ENCODE data around the gene RAPGEF6. TPM values are rescaled to one million over a fixed set of nuclear protein-coding genes. Genes with fewer than 3 reads are reported as not detected.
A peak's percentile ranks its signal among the peaks of the same experiment; 100 is the strongest.
"Not testable (repeated sequence)": the region's sequence is repeated elsewhere in the genome, so short reads cannot be mapped to it uniquely, and the experiment has no call there.

RAPGEF6 gene
- total RNA-seq, 2 donors from 2014 or later, result 16.5 to 50.0 TPM

DNA sequence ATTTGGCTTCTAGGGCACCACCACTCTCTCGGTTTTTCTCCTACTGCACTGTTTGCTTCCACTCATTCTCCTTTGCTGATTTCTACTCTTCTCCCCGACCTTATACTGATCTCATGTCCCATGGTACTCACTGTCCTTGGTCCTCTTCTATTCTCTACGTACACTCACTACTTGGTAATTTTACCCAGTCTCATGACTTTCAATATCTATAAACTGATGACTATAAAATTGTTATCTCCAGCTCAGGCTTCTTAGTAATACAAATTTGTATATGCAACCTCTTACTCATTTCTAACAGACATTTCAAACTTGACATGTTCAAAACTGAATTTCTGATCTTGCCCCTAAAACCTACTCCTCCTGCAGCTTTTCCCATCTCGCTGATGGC, 4.1 kb downstream of the RAPGEF6 start:
- Histone ChIP-seq H3K4me3 (no peak overlapping the region), H3K36me3 (no peaks in the 10 kb centered on the region), H3K4me1 (ENCODE audit: control insufficient read depth in 1 of 2, low read depth in 2 of 2) (peaks cover 27 to 55% of the 10 kb centered on the region in 2 donors), H3K27me3 (replicated peaks; ENCODE audit: insufficient read depth) (no peaks in the 10 kb centered on the region), H3K9me3 (no peaks in the 10 kb centered on the region), H3K27ac (no peak overlapping the region)
- TF ChIP-seq, protein P1, sequence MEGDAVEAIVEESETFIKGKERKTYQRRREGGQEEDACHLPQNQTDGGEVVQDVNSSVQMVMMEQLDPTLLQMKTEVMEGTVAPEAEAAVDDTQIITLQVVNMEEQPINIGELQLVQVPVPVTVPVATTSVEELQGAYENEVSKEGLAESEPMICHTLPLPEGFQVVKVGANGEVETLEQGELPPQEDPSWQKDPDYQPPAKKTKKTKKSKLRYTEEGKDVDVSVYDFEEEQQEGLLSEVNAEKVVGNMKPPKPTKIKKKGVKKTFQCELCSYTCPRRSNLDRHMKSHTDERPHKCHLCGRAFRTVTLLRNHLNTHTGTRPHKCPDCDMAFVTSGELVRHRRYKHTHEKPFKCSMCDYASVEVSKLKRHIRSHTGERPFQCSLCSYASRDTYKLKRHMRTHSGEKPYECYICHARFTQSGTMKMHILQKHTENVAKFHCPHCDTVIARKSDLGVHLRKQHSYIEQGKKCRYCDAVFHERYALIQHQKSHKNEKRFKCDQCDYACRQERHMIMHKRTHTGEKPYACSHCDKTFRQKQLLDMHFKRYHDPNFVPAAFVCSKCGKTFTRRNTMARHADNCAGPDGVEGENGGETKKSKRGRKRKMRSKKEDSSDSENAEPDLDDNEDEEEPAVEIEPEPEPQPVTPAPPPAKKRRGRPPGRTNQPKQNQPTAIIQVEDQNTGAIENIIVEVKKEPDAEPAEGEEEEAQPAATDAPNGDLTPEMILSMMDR (IDR thresholded peaks at IDR 0.05), result no peak
- DNase-seq (ENCODE audit: low spot score) (no peak), ATAC-seq (ENCODE audit: insufficient number of reproducible peaks, low FRiP score, low read depth) (no peak)

DNA sequence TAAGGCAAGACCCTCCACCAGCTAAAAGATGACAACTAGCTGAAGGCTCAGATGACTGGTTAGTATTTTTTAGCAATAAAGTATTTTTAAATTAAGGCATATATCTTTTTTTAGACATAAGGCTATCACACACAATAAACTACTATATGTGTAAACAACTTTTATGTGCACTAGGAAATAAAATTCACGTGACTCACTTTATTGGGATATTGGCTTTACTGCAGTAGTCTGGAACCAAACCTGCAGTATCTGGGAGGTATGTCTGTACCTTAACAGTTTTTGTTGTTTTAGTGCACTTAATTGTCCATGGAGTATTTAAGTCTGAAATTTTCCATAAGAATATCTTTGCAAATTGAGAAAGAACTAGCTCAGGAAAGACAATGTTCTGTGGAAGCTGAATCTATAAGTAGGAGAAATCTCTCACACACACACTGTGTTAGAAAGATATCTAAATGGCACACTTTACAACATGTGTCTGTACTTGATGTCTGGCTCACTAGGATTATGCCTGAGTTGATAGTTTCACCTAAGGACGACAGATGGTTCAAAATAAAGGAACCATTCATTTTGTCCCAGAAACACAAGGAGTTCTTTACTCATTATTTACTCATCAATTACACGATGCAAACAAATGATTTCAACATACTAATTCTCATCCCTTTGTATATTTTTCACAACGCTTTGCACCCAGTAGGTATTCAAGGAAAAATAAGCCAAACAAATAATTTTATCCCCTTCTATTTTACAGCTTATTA, 4.6 kb downstream of the RAPGEF6 start:
- TF ChIP-seq, protein P1 (IDR thresholded peaks at IDR 0.05), result no peak
- no peaks in the 10 kb centered on the region for H3K36me3 ChIP-seq
- DNase-seq (ENCODE audit: low spot score) (no peak), ATAC-seq (ENCODE audit: insufficient number of reproducible peaks, low FRiP score, low read depth) (no peak)
- H3K27me3 ChIP-seq (replicated peaks; ENCODE audit: insufficient read depth), result no peaks in the 10 kb centered on the region
- peaks cover 27 to 55% of the 10 kb centered on the region in 2 donors for H3K4me1 ChIP-seq (ENCODE audit: control insufficient read depth in 1 of 2, low read depth in 2 of 2)
- H3K27ac ChIP-seq, result no peak overlapping the region
- H3K4me3 ChIP-seq, result no peak overlapping the region
- no peaks in the 10 kb centered on the region for H3K9me3 ChIP-seq

DNA sequence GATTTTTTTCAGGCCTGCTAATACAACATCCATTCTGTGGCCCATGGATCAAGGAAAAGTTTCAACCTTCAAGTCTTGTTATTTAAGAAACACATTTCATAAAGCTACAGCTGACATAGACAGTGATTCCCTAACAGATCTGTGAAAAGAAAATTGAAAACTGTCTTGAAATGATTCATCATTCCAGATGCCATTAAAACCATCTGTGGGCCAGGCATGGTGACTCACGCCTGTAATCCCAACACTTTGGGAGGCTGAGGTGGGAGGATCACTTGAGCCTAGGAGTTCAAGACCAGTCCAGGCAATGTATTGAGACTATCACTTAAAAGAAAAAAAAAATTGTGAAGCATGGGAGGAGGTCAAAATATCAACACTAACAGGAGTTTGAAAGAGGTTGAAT, 6.0 kb downstream of the RAPGEF6 start:
- Histone ChIP-seq H3K36me3 (no peaks in the 10 kb centered on the region), H3K4me3 (no peak overlapping the region), H3K27me3 (replicated peaks; ENCODE audit: insufficient read depth) (no peaks in the 10 kb centered on the region), H3K9me3 (no peaks in the 10 kb centered on the region), H3K4me1 (ENCODE audit: control insufficient read depth in 1 of 2, low read depth in 2 of 2) (peaks cover 25 to 55% of the 10 kb centered on the region in 2 donors), H3K27ac (no peak overlapping the region)
- DNase-seq (ENCODE audit: low spot score) (no peak), ATAC-seq (ENCODE audit: insufficient number of reproducible peaks, low FRiP score, low read depth) (no peak)
- TF ChIP-seq, protein P1 (IDR thresholded peaks at IDR 0.05), result no peak

DNA sequence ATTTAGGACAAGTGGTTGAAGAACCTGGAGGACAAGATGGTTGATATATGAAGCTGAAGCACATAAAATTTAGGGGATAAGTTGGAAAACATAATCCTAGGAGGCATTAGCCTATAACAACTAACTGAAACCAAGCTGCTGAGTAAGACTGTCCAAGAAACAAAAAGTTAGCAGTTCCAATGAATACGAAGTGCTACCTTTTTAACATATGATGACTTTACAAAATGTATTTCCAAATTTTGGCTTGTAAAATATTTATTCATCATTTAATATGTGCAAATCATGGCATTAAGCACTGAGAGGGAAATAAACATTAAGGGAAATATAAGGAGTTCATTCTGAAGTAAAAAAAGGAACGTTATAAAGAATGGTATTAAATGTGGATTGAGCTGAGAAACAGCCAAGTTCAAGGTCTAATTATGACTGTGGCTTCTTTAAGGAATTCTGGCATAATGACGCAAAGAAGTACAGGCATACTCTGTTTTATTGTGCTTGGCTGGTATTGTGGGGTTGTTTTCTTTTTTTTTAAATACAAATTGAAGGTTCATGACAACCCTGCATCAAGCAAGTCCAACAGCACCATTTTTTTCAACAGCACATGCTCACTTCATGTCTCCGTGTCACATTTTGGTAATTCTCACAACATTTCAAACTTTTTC, 7.7 kb downstream of the RAPGEF6 start:
- no peaks in the 10 kb centered on the region for H3K9me3 ChIP-seq
- TF ChIP-seq, protein P1 (IDR thresholded peaks at IDR 0.05), result no peak
- DNase-seq (ENCODE audit: low spot score) (no peak), ATAC-seq (ENCODE audit: insufficient number of reproducible peaks, low FRiP score, low read depth) (peak; percentile 45)
- peak overlapping the region in 1 of 2 donors; percentile 58 for H3K27ac ChIP-seq
- no peaks in the 10 kb centered on the region for H3K36me3 ChIP-seq
- peaks cover 16 to 48% of the 10 kb centered on the region in 2 donors for H3K4me1 ChIP-seq (ENCODE audit: control insufficient read depth in 1 of 2, low read depth in 2 of 2)
- no peaks in the 10 kb centered on the region for H3K27me3 ChIP-seq (replicated peaks; ENCODE audit: insufficient read depth)
- peak overlapping the region; percentile 42 for H3K4me3 ChIP-seq

DNA sequence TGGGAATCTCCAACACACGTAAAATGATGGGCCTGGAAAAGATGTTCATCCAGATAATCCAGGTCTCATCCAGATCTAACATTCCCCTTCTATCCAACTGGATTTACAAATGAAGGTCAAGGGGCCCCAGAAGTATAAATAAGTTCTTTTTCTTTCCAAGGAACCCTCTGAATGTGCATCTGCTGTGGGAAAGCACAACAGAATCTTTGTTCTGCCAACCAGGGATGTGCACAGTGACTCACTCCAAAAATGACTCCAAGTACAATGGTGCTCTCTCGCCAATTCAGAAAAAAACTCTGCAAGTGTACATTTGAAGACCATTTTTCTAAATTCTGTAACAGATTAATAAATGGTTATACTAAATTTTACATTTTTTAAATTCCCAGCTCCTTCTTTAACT, 12.4 kb downstream of the RAPGEF6 start:
- ATAC-seq (ENCODE audit: insufficient number of reproducible peaks, low FRiP score, low read depth), result no peak
- Histone ChIP-seq H3K4me1 (ENCODE audit: control insufficient read depth in 1 of 2, low read depth in 2 of 2) (peaks cover 13 to 35% of the 10 kb centered on the region in 2 donors), H3K27me3 (replicated peaks; ENCODE audit: insufficient read depth) (no peaks in the 10 kb centered on the region), H3K36me3 (no peaks in the 10 kb centered on the region), H3K9me3 (no peaks in the 10 kb centered on the region), H3K4me3 (no peak overlapping the region), H3K27ac (no peak overlapping the region)
- DNase-seq (ENCODE audit: low spot score), result no peak
- TF ChIP-seq, protein P1 (IDR thresholded peaks at IDR 0.05), result no peak

DNA sequence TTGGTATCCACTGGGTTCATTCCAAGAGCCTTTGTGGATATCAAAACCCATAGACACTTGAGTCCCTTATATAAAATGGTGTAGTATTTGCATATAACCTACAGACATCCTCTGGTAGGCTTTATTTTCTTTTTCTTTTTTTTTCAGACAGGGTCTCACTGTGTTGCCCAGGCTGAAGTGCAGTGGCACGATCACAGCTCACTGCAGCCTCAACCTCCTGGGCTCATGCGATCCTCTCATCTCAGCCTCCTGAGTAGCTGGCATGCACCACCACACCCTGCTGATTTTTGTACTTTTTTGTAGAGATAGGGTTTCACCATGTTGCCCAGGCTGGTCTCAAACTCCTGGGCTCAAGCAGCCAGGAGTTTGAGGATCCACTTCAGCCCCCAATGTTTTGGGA, 13.9 kb downstream of the RAPGEF6 start:
- not testable (repeated sequence) for H3K27ac ChIP-seq; H3K36me3 ChIP-seq; H3K4me3 ChIP-seq; H3K27me3 ChIP-seq (replicated peaks; ENCODE audit: insufficient read depth); H3K9me3 ChIP-seq; DNase-seq (ENCODE audit: low spot score); ATAC-seq (ENCODE audit: insufficient number of reproducible peaks, low FRiP score, low read depth)
- H3K4me1 ChIP-seq (ENCODE audit: control insufficient read depth in 1 of 2, low read depth in 2 of 2), result peaks cover 3 to 22% of the 10 kb centered on the region in 2 donors

All from thoracic aorta (tissue), 2 donors.